Type B pancreatic cell (in vitro differentiated cells): ENCODE data around the gene LGALS16. TPM values are rescaled to one million over a fixed set of nuclear protein-coding genes. Genes with fewer than 3 reads are reported as not detected.
"Not testable (repeated sequence)": the region's sequence is repeated elsewhere in the genome, so short reads cannot be mapped to it uniquely, and the experiment has no call there.

Source experiments
- DNase-seq: peaks from one replicate; pipeline ENCODE4 v3.0.0; 2021; ENCODE audit warnings: mixed read lengths; ENCODE audit not compliant: unreplicated experiment; ENCODE audit errors: extremely low spot score
- H3K27ac Mint-ChIP-seq: 2 replicates; pipeline ENCODE4 v1.8.0; 2021; ENCODE audit warnings: mild to moderate bottlenecking, mixed read lengths
- H3K27me3 Mint-ChIP-seq: 2 replicates; pipeline ENCODE4 v1.8.0; 2021; ENCODE audit warnings: mixed read lengths
- H3K36me3 Mint-ChIP-seq: 2 replicates; pipeline ENCODE4 v1.8.0; 2021; ENCODE audit warnings: mixed read lengths
- H3K4me1 Mint-ChIP-seq: one replicate; pipeline ENCODE4 v1.8.0; 2021; ENCODE audit warnings: mixed read lengths; ENCODE audit not compliant: unreplicated experiment
- H3K4me3 Mint-ChIP-seq: 2 replicates; pipeline ENCODE4 v1.8.0; 2021; ENCODE audit warnings: mild to moderate bottlenecking, mixed read lengths
- H3K9me3 Mint-ChIP-seq: 2 replicates; pipeline ENCODE4 v1.8.0; 2021; ENCODE audit warnings: mixed read lengths
- total RNA-seq: library from RNA; stranded (reverse); gene quantifications from 2 replicates; pipeline ENCODE4 v1.2.1, GENCODE V29; 2021; ENCODE audit warnings: low replicate concordance
- TF ChIP-seq, protein P1 (sequence below): fragments of 200-600 bp; sonication (generic); conservative IDR thresholded peaks from 2 replicates; pipeline ENCODE4 v1.5.0; 2021; ENCODE audit warnings: antibody characterized with exemption, mild to moderate bottlenecking

The LGALS16 gene
- total RNA-seq, 1 donor from 2014 or later: not detected

DNA sequence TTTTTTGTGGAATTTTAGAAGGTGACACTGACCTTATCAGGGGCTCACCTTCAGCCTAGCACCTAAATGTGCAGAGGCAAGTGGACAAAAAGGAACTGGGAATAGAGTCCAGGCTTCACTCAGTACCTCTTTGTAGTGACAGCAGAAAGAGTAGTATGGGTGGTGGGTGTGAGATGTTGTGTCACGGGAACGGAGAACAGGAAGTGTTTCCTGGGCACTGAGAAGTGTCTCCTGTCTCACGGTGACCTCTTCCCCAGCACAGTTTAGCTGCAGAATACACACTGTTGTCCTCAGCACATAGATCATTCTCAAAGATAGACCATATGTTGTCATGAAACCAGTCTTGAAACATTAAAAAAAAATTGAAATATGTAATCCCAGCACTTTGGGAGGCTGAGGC lies 31.0 kb downstream of the LGALS16 start:
- Mint-ChIP-seq H3K27me3 (peaks cover 35% of the 10 kb centered on the region), H3K36me3 (no peaks in the 10 kb centered on the region), H3K27ac (no peak overlapping the region), H3K4me3 (no peak overlapping the region), H3K4me1 (no peaks in the 10 kb centered on the region), H3K9me3 (no peaks in the 10 kb centered on the region)
- TF ChIP-seq, protein P1, sequence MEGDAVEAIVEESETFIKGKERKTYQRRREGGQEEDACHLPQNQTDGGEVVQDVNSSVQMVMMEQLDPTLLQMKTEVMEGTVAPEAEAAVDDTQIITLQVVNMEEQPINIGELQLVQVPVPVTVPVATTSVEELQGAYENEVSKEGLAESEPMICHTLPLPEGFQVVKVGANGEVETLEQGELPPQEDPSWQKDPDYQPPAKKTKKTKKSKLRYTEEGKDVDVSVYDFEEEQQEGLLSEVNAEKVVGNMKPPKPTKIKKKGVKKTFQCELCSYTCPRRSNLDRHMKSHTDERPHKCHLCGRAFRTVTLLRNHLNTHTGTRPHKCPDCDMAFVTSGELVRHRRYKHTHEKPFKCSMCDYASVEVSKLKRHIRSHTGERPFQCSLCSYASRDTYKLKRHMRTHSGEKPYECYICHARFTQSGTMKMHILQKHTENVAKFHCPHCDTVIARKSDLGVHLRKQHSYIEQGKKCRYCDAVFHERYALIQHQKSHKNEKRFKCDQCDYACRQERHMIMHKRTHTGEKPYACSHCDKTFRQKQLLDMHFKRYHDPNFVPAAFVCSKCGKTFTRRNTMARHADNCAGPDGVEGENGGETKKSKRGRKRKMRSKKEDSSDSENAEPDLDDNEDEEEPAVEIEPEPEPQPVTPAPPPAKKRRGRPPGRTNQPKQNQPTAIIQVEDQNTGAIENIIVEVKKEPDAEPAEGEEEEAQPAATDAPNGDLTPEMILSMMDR: no peak
- DNase-seq: no peak

- H3K27ac Mint-ChIP-seq, H3K9me3 Mint-ChIP-seq, H3K4me1 Mint-ChIP-seq, DNase-seq, H3K4me3 Mint-ChIP-seq, H3K36me3 Mint-ChIP-seq: not testable (repeated sequence)
- peaks cover 47% of the 10 kb centered on the region for H3K27me3 Mint-ChIP-seq
Measured at GRCh38 chr19:39688637-39689036, 32.9 kb downstream of the LGALS16 start.

- H3K27ac Mint-ChIP-seq: no peak overlapping the region
- no peaks in the 10 kb centered on the region for H3K36me3 Mint-ChIP-seq
- peaks cover 48% of the 10 kb centered on the region for H3K27me3 Mint-ChIP-seq
- no peaks in the 10 kb centered on the region for H3K9me3 Mint-ChIP-seq
- DNase-seq: no peak
- TF ChIP-seq, protein P1: no peak
- H3K4me3 Mint-ChIP-seq: no peak overlapping the region
- H3K4me1 Mint-ChIP-seq: no peaks in the 10 kb centered on the region
Measured at GRCh38 chr19:39692166-39692565, 36.5 kb downstream of the LGALS16 start.

DNA sequence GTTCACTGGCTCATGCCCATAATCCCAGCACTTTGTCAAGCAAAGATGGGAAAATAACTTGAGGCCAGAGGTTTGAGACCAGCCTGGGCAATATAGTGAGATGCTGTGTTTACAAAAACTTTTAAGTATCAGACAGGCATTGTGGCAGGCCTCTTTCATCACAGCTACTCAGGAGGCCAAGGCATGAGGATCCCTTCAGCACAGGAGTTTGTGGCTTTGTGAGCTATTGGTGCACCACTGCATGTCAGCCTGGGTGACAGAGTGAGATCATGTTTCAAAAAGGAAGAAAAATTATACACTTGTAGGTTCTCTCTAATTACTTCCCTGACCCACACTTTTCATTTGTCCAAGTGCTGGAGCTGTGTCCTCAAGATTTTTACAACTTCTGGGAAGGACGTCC lies 37.1 kb downstream of the LGALS16 start:
- TF ChIP-seq, protein P1: no peak
- Mint-ChIP-seq H3K27ac (no peak overlapping the region), H3K9me3 (no peaks in the 10 kb centered on the region), H3K36me3 (no peaks in the 10 kb centered on the region), H3K27me3 (peaks cover 52% of the 10 kb centered on the region), H3K4me1 (no peaks in the 10 kb centered on the region), H3K4me3 (no peak overlapping the region)
- no peak for DNase-seq

DNA sequence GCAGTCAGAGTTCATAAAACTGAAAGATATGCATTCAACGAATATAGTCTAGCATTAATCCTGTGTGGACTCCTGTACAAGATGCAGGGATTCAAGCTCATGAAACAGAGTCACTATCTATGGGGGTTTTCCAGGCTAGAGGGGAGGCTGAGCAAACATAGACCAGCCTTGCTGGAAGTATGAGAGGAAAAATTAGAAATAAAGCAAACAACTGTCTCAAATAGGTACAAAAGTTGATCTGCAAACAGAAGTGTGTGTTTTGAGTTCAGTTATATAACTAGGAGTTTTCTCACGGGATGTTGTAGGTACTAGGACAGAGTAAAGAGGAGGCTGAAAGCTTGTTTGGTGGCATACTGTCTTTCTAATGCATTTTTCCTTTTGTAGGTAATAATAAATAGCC lies 40.0 kb downstream of the LGALS16 start:
- H3K36me3 Mint-ChIP-seq: no peaks in the 10 kb centered on the region
- H3K4me3 Mint-ChIP-seq: no peak overlapping the region
- no peaks in the 10 kb centered on the region for H3K4me1 Mint-ChIP-seq
- H3K9me3 Mint-ChIP-seq: no peaks in the 10 kb centered on the region
- peaks cover 51% of the 10 kb centered on the region for H3K27me3 Mint-ChIP-seq
- TF ChIP-seq, protein P1: no peak
- no peak for DNase-seq
- no peak overlapping the region for H3K27ac Mint-ChIP-seq

DNA sequence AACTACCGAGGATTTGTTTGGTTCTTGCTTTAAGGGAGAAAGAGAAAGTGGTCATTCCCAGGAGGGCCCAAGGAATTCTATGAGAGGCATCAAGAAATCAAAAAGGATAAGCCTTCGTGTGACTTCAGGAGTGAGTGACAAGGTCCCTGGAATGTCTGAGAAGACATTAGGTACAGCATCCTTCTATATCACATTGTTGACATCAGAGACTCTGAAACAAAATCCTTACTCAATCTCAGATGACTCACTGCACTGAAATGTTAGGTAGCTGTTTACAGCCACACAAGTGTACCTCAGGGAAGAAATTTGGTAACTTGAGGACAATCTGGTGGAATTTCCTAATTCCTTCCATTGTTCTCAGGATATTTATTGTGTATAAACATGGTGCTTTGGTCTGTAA lies 40.7 kb downstream of the LGALS16 start:
- no peak for DNase-seq
- Mint-ChIP-seq H3K36me3 (no peaks in the 10 kb centered on the region), H3K4me3 (no peak overlapping the region), H3K27ac (no peak overlapping the region), H3K9me3 (no peaks in the 10 kb centered on the region), H3K4me1 (no peaks in the 10 kb centered on the region), H3K27me3 (peaks cover 48% of the 10 kb centered on the region)
- TF ChIP-seq, protein P1: no peak
